CD4-positive, alpha-beta T cell treated with Interleukin-21 for 1 hour (primary cell): ENCODE data around the gene SULT1A1.

Experiments used
- DNase-seq: peaks from one replicate; pipeline ENCODE4 v3.0.0-alpha.2; 2020

Gene SULT1A1

GRCh38 chr16:28555561-28555960 is 54.3 kb downstream of the SULT1A1 start:
- DNase-seq, result no peak
